K562 treated with DMSO at 1 percent for 24 hours (cell line): ENCODE results near the gene MBLAC1. TPM values are rescaled to one million over a fixed set of nuclear protein-coding genes. Genes with fewer than 3 reads are reported as not detected.

Source experiments
- total RNA-seq: library from RNA; unstranded; fragments of 300-600 nt; gene quantifications from 2 replicates; pipeline ENCODE4 v1.2.3, GENCODE V29; 2022; ENCODE audit warnings: low read depth; ENCODE audit not compliant: insufficient read depth

Gene MBLAC1
- total RNA-seq: 5.3 and 5.6 TPM in 2 replicates

GRCh38 chr7:100126931-100127865 is at the start of gene MBLAC1:
Gene MBLAC1 (plus strand): TSS chr7:100126967. CDS start chr7:100127396, 429 bp downstream.

DNA sequence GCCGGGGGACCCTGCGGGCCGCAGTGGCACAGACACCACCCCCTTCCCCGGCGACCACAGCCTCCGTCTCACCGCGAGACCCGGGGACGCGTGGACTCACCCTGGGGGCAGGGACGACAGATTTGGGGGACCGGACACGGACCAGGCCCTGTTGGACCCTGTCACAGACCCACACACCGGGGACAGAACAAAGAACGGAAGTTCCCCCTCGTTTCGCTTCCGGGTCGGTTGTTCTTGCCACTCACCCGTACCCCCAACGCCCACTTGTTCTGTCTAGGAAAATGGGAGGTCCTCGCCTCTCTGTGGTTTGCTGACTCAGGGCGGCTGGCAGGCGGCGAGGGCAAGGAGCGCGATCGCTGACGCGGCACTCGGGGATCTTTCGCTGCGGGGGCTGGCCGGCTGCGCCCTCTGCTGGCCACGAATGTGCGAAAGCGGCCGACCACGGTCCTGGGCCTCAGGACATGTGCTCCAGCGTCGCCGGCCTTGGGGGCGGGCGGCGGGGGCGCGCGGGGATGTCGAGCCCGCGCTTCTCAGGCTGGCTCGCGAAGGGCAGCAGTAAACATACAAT is 45.1 kb upstream of the MBLAC1 start, which contains the start of gene ZNF3:
Gene ZNF3 (minus strand): TSS at position 189 of the 568 bp plus-strand sequence. CDS start 4,366 bp downstream, outside the sequence.

GRCh38 chr7:100088621-100089457 is 37.9 kb upstream of the MBLAC1 start, which contains the start of gene COPS6:
Gene COPS6 (plus strand): TSS chr7:100088969. CDS start chr7:100088991, 22 bp downstream.

DNA sequence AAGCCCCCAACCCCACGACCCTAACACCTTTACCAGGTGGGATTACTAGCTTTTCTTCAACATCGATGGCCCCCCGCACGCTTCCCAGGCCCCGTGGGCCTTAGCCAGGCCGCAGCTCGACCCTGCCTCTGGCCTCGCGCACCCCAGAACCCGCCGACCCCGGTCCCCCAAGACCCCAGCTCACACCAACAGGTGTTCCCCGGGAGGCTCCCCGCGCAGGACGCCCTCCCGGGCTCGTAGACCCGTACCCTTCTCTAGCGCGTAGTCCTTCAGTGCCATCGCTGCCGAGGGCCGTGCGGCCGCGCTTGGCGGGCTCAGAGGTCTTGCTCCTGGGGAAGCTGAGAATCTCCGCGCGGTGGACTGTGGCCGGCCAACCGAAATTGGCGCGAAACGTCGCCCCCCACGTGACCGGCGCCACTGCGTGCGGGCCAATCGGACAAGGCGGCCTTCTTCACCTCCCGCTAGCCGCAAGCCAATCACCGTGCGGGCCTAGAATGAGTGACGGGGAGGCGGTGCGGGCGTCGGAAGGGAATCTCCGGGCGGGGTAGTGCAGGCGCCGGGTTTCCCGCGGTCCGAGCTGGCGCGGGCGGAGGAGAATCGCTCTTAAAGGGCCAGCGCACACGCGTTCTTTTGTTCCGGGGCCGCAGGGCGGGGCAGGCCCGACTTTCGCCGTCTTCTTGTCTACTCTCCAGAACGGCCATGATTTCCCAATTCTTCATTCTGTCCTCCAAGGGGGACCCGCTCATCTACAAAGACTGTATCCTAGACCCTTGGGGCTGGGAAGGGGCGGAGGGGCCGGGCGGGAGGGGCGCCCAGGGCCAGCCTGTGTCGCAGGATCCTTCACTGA is 25.5 kb upstream of the MBLAC1 start, which contains the start of the genes AP4M1 and MCM7:
Gene AP4M1 (plus strand): TSS at position 628 of the 847 bp plus-strand sequence. CDS start 72 bp downstream, at position 700.
Gene MCM7 (minus strand): TSS at position 382 of the 847 bp plus-strand sequence. CDS start 103 bp downstream, at position 279.

GRCh38 chr7:100119072-100119969 is 7.4 kb upstream of the MBLAC1 start, which contains the start of the genes CNPY4 and TAF6:
Gene CNPY4 (plus strand): TSS chr7:100119634. CDS start chr7:100119745, 111 bp downstream.
Gene TAF6 (minus strand): TSS chr7:100119358. CDS start chr7:100114209, 5,149 bp downstream.

DNA sequence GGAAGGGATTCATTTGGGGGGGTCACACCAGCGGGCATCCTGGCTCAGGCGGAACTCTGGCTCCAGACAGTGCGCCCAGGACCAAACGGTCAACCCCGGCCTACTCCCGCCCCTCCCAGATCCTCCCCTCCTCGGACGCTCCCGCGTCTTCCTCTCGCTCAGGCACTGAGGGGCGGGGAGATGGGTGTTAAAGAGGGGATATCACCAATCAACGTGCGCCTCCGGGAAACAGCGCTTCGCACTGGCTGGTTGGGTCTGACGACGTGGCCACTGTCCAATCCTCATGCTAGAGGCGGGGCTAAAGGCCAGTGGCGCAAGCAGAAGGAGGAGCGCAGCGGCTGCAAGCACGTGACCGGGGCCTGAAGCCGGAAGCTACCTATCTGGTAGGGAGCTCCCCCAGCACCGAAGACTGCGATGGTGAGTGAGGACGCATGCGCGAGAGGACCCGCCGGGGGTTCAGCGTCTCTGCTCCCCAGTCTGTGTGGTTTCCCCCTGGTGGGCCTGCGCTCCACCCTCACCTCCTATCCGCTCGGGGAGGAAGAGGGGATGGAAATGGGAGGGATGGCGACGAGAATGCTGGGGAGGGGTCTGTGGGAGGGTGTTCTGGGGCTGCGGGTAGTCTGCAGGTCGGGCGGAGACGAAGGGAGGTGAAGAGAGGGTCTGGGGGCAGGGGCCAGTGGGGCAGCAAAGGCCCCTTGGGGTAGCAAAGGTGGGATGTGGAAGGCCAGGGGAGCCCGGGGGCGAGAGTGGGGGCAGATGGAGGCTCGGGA is 22.0 kb downstream of the MBLAC1 start, which contains the start of gene LAMTOR4:
Gene LAMTOR4 (plus strand): TSS at position 360 of the 770 bp plus-strand sequence. CDS start 55 bp downstream, at position 415.

DNA sequence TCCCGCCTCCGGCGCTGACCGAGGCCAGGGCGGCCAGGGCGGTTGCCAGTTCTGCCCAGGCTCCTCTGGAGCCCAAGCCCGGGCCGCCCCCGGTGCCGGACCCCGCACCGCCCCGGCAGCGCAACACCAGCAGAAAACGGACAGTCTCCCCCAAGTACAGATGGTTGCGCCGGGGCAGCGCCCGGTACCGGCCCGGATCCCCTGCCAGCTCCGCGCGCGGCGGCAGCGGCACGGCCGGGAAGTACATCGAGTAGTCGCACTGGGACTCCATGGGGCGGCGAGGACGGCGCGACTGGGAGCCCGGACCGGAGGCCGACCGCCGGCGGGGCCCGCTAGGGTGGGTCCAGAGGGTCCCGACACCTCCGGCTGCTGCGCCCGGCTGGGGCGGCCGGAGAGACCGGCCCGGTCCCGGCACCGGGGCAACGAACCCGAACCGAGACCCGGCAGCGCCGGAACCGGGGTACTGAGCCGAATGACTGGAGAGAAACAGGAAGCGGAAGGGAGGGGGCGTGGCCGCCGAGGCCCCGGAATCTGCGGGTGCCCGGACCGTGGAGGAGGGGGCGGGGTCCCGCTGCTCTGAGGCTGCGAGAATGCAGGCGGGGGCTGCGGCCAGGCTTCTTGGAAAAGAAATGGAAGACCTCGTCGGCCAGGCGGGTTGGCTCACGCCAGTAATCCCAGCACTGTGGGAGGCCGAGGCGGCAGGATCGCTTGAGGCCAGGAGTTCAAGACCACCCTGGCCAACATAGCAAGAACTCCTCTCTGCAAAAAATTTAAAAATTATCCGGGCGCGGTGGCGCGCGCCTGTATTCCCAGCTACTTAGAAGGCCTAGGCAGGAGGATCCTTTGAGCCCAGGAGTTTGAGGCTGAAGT is 31.7 kb downstream of the MBLAC1 start, which contains the start of gene TRAPPC14:
Gene TRAPPC14 (minus strand): TSS at position 495 of the 870 bp plus-strand sequence. CDS start 224 bp downstream, at position 271.

DNA sequence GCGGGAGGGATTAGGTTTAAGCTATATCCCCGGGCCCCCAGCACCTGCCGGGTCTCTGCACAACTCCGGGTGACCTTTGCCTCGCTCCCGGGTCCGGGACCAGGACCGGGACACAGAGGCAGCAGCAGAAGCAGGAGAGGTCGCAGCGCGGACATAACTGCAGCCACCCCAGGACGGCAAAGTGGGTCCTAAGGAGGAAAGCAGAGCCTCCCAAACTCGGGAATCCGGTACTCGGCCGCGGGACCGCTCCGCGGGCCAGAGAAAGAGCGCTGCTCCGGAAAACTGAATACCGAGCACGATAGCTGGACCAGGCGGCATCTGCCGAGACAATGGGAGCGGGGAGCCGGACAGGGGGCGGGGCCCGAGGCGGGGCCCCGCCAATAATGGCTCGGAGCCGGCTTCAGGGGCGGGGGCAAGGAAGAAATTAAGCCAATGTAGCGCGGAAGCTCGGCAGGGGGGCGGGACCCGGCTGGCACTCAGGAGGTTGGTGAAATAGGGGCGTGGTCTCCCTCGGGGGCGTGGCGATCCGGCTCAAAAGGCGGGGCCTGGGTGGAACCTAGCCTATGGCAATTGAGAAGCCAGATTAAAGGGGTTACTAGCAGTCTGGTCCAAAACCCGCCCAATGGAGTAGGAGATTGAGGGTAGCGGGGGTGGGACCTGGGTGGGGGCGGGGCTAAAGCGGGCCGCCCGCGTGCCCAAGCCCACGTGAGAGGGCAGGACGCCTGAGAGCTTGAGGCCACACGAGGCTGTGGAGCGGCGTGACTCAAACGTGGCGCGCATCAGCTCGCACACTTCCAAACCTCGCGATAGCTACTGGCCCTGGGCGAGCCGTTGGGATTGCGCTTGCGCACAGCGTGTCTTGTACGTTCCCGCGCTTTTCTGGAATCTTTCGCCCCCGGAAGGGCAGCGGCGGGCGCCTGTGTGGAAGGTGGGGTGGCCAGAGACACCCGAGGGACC is 50.6 kb downstream of the MBLAC1 start, which contains the start of the genes GPC2 and STAG3:
Gene GPC2 (minus strand): TSS at position 337 of the 957 bp plus-strand sequence. CDS start 182 bp downstream, at position 155.
Gene STAG3 (plus strand): TSS at position 874 of the 957 bp plus-strand sequence. CDS start 2,639 bp downstream, outside the sequence.

Other genes with a start within 250 kb of the MBLAC1 start
- not detected in 2 replicates for gene OR2AE1, start 249.9 kb upstream of the MBLAC1 start, total RNA-seq
- gene TRIM4, start 207.4 kb upstream of the MBLAC1 start, total RNA-seq: 37.2 and 40.7 TPM in 2 replicates
- 1.0 TPM in 1 of 2 replicates, not detected in the other for gene GJC3, start 197.3 kb upstream of the MBLAC1 start, total RNA-seq
- gene AZGP1, start 150.9 kb upstream of the MBLAC1 start, total RNA-seq: not detected in 2 replicates
- gene ZKSCAN1, start 111.4 kb upstream of the MBLAC1 start, total RNA-seq: 15.3 and 16.6 TPM in 2 replicates
- gene ZSCAN21, start 77.2 kb upstream of the MBLAC1 start, total RNA-seq: 13.1 and 17.1 TPM in 2 replicates
- 25.3 and 28.5 TPM in 2 replicates for gene ZNF3, start 45.2 kb upstream of the MBLAC1 start, total RNA-seq
- gene COPS6, start 38.0 kb upstream of the MBLAC1 start, total RNA-seq: 181 and 186 TPM in 2 replicates
- gene MCM7, start 25.6 kb upstream of the MBLAC1 start, total RNA-seq: 443 and 494 TPM in 2 replicates
- gene AP4M1, start 25.3 kb upstream of the MBLAC1 start, total RNA-seq: 20.7 and 22.2 TPM in 2 replicates
- gene TAF6, start 7.6 kb upstream of the MBLAC1 start, total RNA-seq: 108 and 127 TPM in 2 replicates
- 8.4 and 10.7 TPM in 2 replicates for gene CNPY4, start 7.3 kb upstream of the MBLAC1 start, total RNA-seq
- 355 and 415 TPM in 2 replicates for gene LAMTOR4, start 22.0 kb downstream of the MBLAC1 start, total RNA-seq
- 47.1 and 49.6 TPM in 2 replicates for gene TRAPPC14, start 31.8 kb downstream of the MBLAC1 start, total RNA-seq
- 3.5 and 4.9 TPM in 2 replicates for gene GAL3ST4, start 41.6 kb downstream of the MBLAC1 start, total RNA-seq
- 3.2 and 4.3 TPM in 2 replicates for gene GPC2, start 50.4 kb downstream of the MBLAC1 start, total RNA-seq
- gene STAG3, start 51.0 kb downstream of the MBLAC1 start, total RNA-seq: 6.8 and 7.3 TPM in 2 replicates
- gene PVRIG, start 93.0 kb downstream of the MBLAC1 start, total RNA-seq: not detected in 2 replicates
- 4.1 and 4.3 TPM in 2 replicates for gene SPDYE3, start 180.7 kb downstream of the MBLAC1 start, total RNA-seq
- 29.5 and 32.4 TPM in 2 replicates for gene PILRB, start 231.2 kb downstream of the MBLAC1 start, total RNA-seq
- 2.1 TPM in 2 replicates for gene PILRA, start 246.5 kb downstream of the MBLAC1 start, total RNA-seq